Measurements from ENCODE around the gene TTBK2.

Gene TTBK2

DNA sequence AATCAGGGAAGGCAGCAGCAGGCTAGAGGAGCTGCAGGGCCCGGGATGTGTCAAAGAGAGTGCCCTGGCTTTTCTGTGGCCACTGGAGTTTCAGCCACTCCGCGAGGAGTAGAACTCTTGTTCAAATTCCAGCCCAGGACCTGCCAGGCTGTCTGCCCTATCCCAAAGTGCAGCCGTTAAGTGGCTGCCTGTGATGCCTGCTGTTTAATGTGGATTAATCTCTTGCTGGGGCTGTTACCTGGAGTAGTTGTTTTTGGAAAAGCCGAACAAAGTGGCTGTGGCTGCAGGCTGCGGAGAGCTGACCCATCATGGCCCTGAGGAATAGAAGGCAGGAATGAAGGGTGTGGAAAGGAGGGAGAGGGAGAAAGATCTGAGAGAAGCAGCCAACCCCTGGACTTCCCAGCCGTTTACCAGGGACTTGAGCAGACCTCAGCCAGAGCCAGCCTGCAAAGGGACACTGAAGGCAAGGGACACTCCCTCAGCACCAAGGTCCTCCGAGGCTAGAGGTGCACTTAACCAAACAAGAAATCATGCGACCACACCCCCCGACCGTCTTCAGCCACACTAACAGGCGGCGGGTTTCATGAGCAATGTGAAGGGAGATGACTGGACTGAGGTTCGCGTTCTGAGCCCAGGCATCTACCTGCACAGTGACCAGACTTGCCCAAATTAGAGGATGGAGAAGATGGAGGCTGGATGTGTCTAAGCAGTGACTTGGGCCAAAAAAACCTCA, 188.3 kb downstream of the TTBK2 start:
- H3K27ac ChIP-seq (ENCODE audit: low read depth, low read length) = no peak overlapping the region

GRCh38 chr15:42731461-42731860, 189.1 kb downstream of the TTBK2 start:
- Histone ChIP-seq H3K27ac (ENCODE audit: low read depth, low read length) (no peak overlapping the region), H3K27me3 (ENCODE audit: control insufficient read depth in 1 of 2, insufficient read depth in 2 of 2, low read length in 2 of 2) (no peaks in the 10 kb centered on the region), H3K36me3 (ENCODE audit: insufficient read depth, low read length) (peaks cover 50% of the 10 kb centered on the region), H3K4me3 (ENCODE audit: low read depth in 1 of 2, low read length in 2 of 2) (no peak overlapping the region), H3K4me1 (ENCODE audit: insufficient read depth, low read length) (peaks cover 15% of the 10 kb centered on the region), H3K9ac (ENCODE audit: low read length) (no peak overlapping the region), H3K9me3 (ENCODE audit: low read length) (no peaks in the 10 kb centered on the region)

More for the DNA sequence above, 188.3 kb downstream of the TTBK2 start:
- Histone ChIP-seq H3K27me3 (ENCODE audit: control insufficient read depth in 1 of 2, insufficient read depth in 2 of 2, low read length in 2 of 2) (no peaks in the 10 kb centered on the region), H3K9ac (ENCODE audit: low read length) (no peak overlapping the region), H3K9me3 (ENCODE audit: low read length) (no peaks in the 10 kb centered on the region), H3K4me1 (ENCODE audit: insufficient read depth, low read length) (peaks cover 16% of the 10 kb centered on the region), H3K36me3 (ENCODE audit: insufficient read depth, low read length) (peaks cover 42% of the 10 kb centered on the region), H3K4me3 (ENCODE audit: low read depth in 1 of 2, low read length in 2 of 2) (no peak overlapping the region)

DNA sequence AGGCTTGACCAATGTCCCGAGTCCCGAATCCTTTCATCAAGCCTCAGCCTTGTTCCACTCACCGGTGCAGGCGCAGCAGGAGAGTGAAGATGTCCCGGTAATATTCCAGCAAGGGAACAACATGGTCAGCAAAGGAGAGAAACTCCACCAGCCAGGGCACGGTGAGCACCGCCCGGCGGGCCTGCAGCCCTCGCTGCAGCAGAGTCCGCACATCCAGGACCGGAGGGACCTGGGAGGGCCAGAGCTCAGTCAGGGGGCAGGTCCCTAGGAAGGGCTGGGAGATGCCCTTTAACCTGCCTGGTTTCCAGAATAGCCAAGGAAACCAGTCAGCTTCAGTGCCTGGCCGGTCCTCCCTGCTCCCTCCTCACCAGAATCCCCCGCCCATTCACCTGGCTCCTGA, 190.0 kb downstream of the TTBK2 start:
- H3K9me3 ChIP-seq (ENCODE audit: low read length) = no peaks in the 10 kb centered on the region
- no peak overlapping the region for H3K27ac ChIP-seq (ENCODE audit: low read depth, low read length)
- peaks cover 9% of the 10 kb centered on the region for H3K4me1 ChIP-seq (ENCODE audit: insufficient read depth, low read length)
- H3K27me3 ChIP-seq (ENCODE audit: control insufficient read depth in 1 of 2, insufficient read depth in 2 of 2, low read length in 2 of 2) = no peaks in the 10 kb centered on the region
- peaks cover 59% of the 10 kb centered on the region for H3K36me3 ChIP-seq (ENCODE audit: insufficient read depth, low read length)
- no peak overlapping the region for H3K4me3 ChIP-seq (ENCODE audit: low read depth in 1 of 2, low read length in 2 of 2)
- H3K9ac ChIP-seq (ENCODE audit: low read length) = no peak overlapping the region

DNA sequence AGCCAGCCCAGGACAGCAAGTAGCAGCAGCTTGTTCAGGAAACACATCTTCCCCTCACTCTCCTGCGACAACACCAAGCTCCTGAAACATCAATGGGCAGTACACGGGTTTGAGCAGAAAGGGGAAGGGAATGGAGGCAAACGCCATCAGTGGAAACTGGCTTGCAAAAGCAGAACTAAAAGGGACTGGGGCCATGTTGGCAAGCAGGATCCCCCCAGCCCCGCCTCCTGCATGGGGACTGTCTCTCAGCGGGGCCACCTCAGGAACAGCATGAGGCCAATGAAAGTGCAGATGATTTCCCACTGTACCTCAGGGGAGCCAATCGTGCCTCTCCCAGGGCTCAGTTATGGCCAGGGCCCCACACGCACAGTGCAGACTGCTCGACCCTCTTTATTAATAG, 190.4 kb downstream of the TTBK2 start:
- Histone ChIP-seq H3K27me3 (ENCODE audit: control insufficient read depth in 1 of 2, insufficient read depth in 2 of 2, low read length in 2 of 2) (no peaks in the 10 kb centered on the region), H3K4me3 (ENCODE audit: low read depth in 1 of 2, low read length in 2 of 2) (no peak overlapping the region), H3K9me3 (ENCODE audit: low read length) (no peaks in the 10 kb centered on the region), H3K4me1 (ENCODE audit: insufficient read depth, low read length) (peaks cover 5% of the 10 kb centered on the region), H3K9ac (ENCODE audit: low read length) (no peak overlapping the region), H3K36me3 (ENCODE audit: insufficient read depth, low read length) (peaks cover 63% of the 10 kb centered on the region), H3K27ac (ENCODE audit: low read depth, low read length) (no peak overlapping the region)

- Histone ChIP-seq H3K27me3 (ENCODE audit: control insufficient read depth in 1 of 2, insufficient read depth in 2 of 2, low read length in 2 of 2) (no peaks in the 10 kb centered on the region), H3K9me3 (ENCODE audit: low read length) (no peaks in the 10 kb centered on the region), H3K4me1 (ENCODE audit: insufficient read depth, low read length) (no peaks in the 10 kb centered on the region), H3K9ac (ENCODE audit: low read length) (no peak overlapping the region), H3K4me3 (ENCODE audit: low read depth in 1 of 2, low read length in 2 of 2) (no peak overlapping the region), H3K36me3 (ENCODE audit: insufficient read depth, low read length) (peaks cover 69% of the 10 kb centered on the region), H3K27ac (ENCODE audit: low read depth, low read length) (no peak overlapping the region)
Observed at GRCh38 chr15:42729409-42729808, 191.2 kb downstream of the TTBK2 start.

GRCh38 chr15:42728972-42729371, 191.6 kb downstream of the TTBK2 start:
- Histone ChIP-seq H3K36me3 (ENCODE audit: insufficient read depth, low read length) (peaks cover 69% of the 10 kb centered on the region), H3K9ac (ENCODE audit: low read length) (no peak overlapping the region), H3K27me3 (ENCODE audit: control insufficient read depth in 1 of 2, insufficient read depth in 2 of 2, low read length in 2 of 2) (no peaks in the 10 kb centered on the region), H3K4me3 (ENCODE audit: low read depth in 1 of 2, low read length in 2 of 2) (no peak overlapping the region), H3K27ac (ENCODE audit: low read depth, low read length) (no peak overlapping the region), H3K9me3 (ENCODE audit: low read length) (no peaks in the 10 kb centered on the region), H3K4me1 (ENCODE audit: insufficient read depth, low read length) (no peaks in the 10 kb centered on the region)

DNA sequence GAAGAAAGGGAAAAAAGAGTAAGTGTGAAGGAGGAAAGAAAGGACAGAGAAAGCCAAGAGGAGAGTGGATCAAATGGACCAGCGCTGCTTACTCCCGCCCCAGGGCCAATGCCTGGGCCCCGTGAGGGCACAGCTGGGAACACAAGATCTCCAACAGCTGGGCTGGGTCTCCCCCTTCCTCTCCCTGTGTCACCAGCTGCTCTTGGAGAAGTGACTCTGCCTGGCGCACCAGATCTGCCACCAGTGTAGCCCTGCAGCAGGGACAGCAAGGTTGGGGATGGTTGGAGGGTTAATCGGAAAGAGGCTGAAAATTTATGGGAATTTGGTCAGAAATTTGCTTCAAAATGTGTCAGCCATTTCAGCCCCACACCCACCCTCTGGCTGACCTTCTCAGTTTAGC, 192.0 kb downstream of the TTBK2 start:
- Histone ChIP-seq H3K4me3 (ENCODE audit: low read depth in 1 of 2, low read length in 2 of 2) (no peak overlapping the region), H3K27me3 (ENCODE audit: control insufficient read depth in 1 of 2, insufficient read depth in 2 of 2, low read length in 2 of 2) (no peaks in the 10 kb centered on the region), H3K36me3 (ENCODE audit: insufficient read depth, low read length) (peaks cover 68% of the 10 kb centered on the region), H3K9me3 (ENCODE audit: low read length) (no peaks in the 10 kb centered on the region), H3K27ac (ENCODE audit: low read depth, low read length) (no peak overlapping the region), H3K9ac (ENCODE audit: low read length) (no peak overlapping the region), H3K4me1 (ENCODE audit: insufficient read depth, low read length) (no peaks in the 10 kb centered on the region)

GRCh38 chr15:42727750-42728381, 192.7 kb downstream of the TTBK2 start:
- no peak overlapping the region for H3K27ac ChIP-seq (ENCODE audit: low read depth, low read length)
- peaks cover 68% of the 10 kb centered on the region for H3K36me3 ChIP-seq (ENCODE audit: insufficient read depth, low read length)
- H3K27me3 ChIP-seq (ENCODE audit: control insufficient read depth in 1 of 2, insufficient read depth in 2 of 2, low read length in 2 of 2) = no peaks in the 10 kb centered on the region
- H3K9ac ChIP-seq (ENCODE audit: low read length) = no peak overlapping the region
- H3K9me3 ChIP-seq (ENCODE audit: low read length) = no peaks in the 10 kb centered on the region
- no peaks in the 10 kb centered on the region for H3K4me1 ChIP-seq (ENCODE audit: insufficient read depth, low read length)
- no peak overlapping the region for H3K4me3 ChIP-seq (ENCODE audit: low read depth in 1 of 2, low read length in 2 of 2)

DNA sequence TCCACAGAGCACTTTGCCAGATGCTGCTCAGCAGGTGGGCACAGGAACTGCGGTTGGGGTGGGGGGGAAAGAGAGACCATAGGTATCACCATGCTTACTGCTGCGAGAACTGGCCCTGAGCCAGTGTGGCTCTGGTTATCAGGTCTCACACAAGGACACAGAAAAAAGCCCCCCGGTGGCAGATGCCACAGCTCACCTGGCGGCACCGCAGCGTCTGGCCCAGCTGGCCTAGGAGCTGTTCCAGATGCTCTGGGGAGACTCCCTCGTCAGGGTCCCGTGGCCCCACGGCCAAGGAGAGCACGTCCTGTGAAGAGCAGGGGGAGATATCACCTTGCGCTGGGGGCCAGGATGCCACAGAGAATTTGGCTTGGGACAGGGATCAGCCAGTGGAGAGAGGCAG, 194.5 kb downstream of the TTBK2 start:
- Histone ChIP-seq H3K4me3 (ENCODE audit: low read depth in 1 of 2, low read length in 2 of 2) (no peak overlapping the region), H3K9me3 (ENCODE audit: low read length) (no peaks in the 10 kb centered on the region), H3K4me1 (ENCODE audit: insufficient read depth, low read length) (no peaks in the 10 kb centered on the region), H3K27me3 (ENCODE audit: control insufficient read depth in 1 of 2, insufficient read depth in 2 of 2, low read length in 2 of 2) (no peaks in the 10 kb centered on the region), H3K27ac (ENCODE audit: low read depth, low read length) (no peak overlapping the region), H3K9ac (ENCODE audit: low read length) (no peak overlapping the region), H3K36me3 (ENCODE audit: insufficient read depth, low read length) (peaks cover 68% of the 10 kb centered on the region)

DNA sequence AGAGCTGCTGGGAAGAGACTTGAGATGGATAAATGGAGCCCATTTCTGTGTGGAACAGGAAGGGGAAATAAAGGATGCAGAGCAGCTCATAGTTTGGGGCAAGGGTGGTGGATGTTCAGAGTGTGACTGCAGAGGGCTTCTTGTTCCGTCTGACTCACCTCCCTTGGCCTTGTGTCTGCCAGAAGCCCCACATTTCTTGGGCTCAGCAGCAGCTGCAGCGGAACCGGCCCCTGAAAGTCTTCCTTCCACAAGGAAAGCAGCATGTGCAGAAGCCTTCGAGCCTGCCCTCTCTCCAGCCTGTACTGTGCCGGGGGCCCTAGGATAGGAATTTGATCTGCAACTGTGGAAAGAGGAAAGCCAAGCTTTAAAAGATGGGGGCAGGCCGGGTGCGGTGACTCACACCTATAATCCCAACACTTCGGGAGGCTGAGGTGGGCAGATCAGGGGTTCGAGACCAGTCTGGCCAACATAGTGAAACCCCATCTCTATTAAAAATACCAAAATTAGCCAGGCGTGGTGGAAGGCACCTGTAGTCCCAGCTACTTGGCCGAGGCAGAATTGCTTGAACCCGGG, 195.2 kb downstream of the TTBK2 start:
- Histone ChIP-seq H3K27me3 (ENCODE audit: control insufficient read depth in 1 of 2, insufficient read depth in 2 of 2, low read length in 2 of 2) (no peaks in the 10 kb centered on the region), H3K27ac (ENCODE audit: low read depth, low read length) (no peak overlapping the region), H3K9ac (ENCODE audit: low read length) (no peak overlapping the region), H3K4me1 (ENCODE audit: insufficient read depth, low read length) (no peaks in the 10 kb centered on the region), H3K9me3 (ENCODE audit: low read length) (no peaks in the 10 kb centered on the region), H3K36me3 (ENCODE audit: insufficient read depth, low read length) (peaks cover 74% of the 10 kb centered on the region), H3K4me3 (ENCODE audit: low read depth in 1 of 2, low read length in 2 of 2) (no peak overlapping the region)

DNA sequence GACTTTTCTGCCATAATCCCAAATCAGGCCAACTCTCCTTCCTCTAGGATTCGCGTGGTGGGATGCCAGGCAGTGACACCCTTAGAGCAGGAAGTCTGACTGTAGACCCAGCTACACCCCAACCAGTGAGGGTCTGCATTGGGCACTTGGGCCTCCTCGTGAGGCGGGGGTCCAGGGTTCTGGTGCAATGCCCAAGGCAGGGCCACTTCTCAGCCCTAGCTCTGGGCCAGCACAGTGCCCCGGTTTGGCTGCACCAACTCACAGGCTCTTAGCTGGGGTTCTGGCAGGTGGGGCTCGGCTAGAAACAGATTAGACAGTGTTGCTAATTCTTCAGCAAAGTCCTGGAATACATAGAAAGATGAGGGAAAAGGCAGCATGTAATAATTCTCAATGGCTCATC, 196.3 kb downstream of the TTBK2 start:
- Histone ChIP-seq H3K27ac (ENCODE audit: low read depth, low read length) (no peak overlapping the region), H3K36me3 (ENCODE audit: insufficient read depth, low read length) (peaks cover 82% of the 10 kb centered on the region), H3K9ac (ENCODE audit: low read length) (no peak overlapping the region), H3K4me1 (ENCODE audit: insufficient read depth, low read length) (no peaks in the 10 kb centered on the region), H3K4me3 (ENCODE audit: low read depth in 1 of 2, low read length in 2 of 2) (no peak overlapping the region), H3K27me3 (ENCODE audit: control insufficient read depth in 1 of 2, insufficient read depth in 2 of 2, low read length in 2 of 2) (no peaks in the 10 kb centered on the region), H3K9me3 (ENCODE audit: low read length) (no peaks in the 10 kb centered on the region)
